Measurements from ENCODE around the gene ABLIM3.
"Not testable (repeated sequence)": the region's sequence is repeated elsewhere in the genome, so short reads cannot be mapped to it uniquely, and the experiment has no call there.

ABLIM3 gene

DNA sequence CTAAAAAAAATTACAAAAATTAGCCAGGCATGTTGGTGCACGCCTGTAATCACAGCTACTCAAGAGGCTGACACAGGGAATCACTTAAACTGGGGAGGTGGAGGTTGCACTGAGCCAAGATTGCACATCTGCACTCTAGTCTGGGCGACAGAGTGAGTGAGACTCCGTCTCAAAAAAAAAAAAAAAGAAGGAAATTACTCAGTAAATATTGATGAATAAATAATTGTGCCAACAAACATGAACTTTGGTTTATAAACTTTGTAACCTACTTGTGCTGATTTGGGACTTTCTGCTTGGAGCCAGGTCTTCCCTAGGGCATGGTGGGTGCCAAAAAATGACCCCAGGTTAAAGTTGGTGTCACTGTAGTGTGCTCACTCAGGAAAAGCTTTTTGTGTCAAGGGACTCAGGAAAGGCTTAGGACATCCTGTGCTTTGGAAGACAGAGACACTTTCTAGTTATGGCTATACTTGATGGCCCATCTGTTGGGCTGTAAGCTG is 19.0 kb downstream of the ABLIM3 start:
- no peak for DNase-seq

DNA sequence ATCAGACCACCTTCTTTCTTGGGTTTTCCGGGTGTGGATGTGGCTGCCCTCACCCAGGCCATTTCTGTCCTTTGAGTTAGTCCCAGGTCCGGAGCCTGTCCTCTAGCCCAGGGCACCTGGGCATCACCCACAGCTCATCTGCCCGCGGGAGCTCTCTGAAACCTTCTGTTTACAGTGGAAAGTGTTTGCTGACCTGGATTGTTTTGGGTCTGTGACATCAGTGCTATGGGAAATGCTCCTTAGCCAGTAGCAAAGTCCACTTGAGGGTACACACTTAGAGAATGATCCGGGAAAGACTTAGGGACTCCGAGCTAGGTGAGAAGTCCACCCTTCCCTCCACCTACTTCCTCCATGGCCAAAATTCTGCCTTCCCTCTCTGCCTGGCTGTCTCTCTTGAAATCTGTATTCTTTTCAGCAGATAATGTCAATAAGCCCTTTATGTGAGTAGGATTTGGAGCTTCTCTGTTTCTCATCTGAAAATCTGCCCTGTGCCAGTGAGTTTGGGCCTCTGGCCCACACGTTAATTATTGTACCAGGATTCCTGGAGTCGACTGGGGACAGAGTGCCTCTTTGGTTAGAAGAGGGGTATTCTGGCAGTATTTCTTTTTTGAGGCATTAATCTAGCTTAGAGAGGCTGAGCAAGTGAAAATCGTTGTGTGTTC is 19.9 kb downstream of the ABLIM3 start:
- no peak for DNase-seq

GRCh38 chr5:149161850-149162249 is 20.6 kb downstream of the ABLIM3 start:
- no peak for DNase-seq

- no peak for DNase-seq
Observed at GRCh38 chr5:149162401-149163084, 21.2 kb downstream of the ABLIM3 start.

GRCh38 chr5:149164731-149165130 is 23.4 kb downstream of the ABLIM3 start:
- no peak for DNase-seq

GRCh38 chr5:149166128-149166527 is 24.8 kb downstream of the ABLIM3 start:
- no peak for DNase-seq

DNA sequence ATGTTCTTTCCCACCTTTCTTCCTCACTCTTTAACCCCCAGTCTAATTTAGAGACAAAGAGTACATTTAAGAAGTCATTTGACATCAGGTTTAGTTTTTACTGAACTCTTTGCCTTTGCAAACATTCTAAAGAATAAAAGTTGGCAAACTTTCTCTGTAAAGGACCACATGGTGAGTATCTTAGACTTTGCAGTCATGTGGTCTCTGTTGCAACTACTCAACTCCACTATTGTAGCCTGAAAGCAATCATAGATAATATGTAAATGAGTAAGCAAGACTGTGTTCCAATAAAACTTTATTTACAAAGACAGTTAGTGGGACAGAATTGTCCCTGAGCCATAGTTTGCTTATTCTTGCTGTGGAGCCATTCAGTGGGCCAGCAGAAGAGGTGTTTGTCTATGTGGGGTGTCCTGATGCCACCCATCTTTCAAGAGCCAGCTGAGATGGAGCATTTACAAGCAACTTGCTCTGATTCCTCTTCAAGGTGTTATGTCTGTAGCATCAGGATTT is 25.4 kb downstream of the ABLIM3 start:
- DNase-seq: no peak

DNA sequence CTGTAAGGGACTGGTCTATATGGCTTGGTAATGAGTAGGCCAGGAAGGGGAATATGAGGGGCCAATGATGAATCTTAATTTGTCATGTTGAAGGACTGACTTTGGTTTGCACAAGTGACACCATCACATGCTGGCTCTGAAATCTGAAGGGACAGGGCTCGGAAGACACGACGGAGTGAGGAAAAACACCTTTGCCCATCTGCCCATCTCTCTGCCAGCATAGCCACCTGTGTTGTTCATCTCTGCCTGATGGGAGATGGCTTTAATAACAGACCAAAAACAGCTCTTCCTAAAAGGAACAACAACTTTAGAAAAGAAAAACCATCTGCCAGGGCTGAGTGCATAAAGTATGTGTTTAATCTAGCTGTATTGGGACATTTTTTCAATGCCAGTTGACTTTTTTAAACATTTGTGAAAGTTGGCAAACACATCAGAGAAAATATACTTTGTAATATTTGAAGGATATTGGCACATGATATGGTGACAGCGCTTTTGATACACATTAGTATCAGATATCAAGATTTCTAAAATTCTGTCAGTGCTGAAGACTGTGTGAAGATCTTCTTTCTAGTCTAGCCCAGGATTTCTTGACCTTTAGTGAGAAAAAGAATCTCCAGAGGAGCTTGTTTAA is 27.1 kb downstream of the ABLIM3 start:
- DNase-seq: no peak

DNA sequence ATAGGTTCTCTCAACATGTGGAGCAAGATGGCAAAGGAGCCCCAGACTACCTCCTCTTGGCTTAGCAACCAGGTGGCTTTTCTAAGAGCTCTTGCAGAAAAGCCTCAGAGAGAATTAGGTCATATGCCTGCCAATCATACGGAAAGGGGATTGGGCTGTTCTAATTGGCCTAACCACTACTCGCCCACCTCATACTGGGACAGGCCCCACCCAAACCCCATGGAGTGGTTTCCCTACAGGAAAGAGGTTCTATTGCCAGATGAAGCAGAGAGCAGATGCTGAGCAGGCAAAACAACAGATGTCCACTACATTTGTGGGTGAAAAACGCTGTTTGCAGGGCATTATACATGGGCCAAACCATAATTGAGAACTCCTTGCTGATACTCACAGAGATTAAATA is 29.0 kb downstream of the ABLIM3 start:
- peak; percentile 99 for DNase-seq

GRCh38 chr5:149172261-149172660 is 31.0 kb downstream of the ABLIM3 start:
- no peak for DNase-seq

DNA sequence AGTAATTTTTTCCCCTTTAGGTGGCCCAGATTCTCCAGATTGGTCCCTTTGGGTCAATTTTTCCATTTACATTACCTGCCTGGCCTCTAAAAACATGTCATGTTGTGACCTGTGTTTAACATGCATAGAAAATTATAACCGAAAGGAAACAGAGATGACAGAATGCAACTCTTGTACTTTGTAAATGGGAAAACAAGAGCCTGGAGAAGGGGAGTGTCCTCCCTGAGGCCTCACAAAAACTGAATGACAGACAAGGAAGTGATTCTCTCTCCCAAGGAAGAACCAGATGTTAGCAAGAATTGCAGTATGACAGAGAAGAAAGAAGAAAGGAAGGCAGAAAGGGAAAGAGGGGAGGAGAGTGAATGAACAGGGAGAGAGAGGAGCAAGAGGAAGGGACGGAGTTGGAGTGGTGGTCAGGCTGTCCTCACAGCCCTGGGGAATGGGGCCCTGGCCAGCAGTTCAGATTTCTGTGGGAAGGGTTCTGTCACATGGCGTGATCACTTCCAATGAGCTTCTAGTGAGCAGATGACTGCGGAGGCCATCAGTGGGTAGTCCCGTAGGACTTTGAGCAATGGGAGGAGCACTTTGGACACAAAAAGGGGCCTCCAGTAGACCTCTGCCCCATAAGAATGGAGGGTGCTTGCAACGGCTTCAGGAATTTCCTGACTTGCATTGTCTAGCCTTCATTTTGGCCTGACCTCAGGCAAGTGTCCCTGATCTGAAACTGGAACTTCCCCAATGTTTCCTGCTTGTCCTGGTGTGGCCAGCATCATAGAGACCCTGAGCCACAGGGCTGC is 31.6 kb downstream of the ABLIM3 start:
- no peak for DNase-seq

DNA sequence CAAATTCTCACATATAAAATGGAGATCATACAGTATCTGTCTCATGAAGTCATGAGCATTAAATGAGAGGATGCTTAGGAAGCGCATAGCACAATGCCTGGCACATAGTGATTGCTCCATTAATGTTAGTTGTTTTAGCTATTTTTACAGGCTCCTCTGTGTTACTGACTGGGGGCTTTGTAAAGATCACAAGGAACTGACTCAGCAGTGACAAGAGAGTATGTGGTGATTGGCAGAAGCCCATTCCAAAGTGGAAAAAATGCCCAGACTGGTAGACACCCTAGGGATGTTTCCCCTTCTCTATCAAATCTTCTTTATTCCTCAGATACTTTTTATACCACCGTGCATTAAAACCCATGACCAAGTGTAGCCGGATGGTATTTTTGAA is 33.5 kb downstream of the ABLIM3 start:
- DNase-seq: no peak

DNA sequence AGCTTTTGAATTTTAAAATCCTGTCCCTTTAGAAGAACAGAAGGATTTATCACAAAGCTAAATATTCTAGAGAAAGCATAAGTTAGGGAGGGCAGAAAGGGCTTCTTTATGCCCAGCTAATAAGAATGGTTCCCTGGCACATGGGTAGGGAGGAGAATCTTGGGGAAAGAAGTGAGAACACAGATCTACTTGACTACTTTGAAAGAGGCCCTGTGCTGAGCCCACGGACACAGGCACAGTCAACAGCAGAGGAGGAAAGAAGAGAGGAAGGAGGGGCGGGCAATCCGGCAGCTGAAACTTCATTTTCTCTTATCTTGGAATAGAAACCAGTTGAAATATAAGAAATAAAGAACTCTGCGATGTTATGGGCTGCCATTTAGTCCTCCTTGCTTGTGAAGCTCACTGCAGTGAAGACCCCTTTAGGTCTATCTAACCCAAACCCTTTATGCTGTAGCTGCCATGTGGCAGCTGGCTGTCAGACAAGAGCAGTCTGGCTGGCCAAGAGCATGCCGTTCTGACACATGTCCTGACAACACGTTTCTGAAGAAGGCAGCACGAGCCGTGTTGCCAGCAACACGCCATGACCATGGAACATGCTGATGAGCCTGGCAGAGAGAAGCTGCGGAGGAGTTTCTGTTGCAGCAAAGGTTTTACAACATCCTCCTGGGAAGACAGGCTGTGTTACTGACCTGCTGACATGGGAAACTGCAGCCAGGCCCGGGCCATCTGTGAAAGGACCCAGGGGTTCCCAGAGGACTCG is 34.2 kb downstream of the ABLIM3 start:
- DNase-seq: no peak

- DNase-seq: no peak
Observed at GRCh38 chr5:149177339-149177843, 36.1 kb downstream of the ABLIM3 start.

DNA sequence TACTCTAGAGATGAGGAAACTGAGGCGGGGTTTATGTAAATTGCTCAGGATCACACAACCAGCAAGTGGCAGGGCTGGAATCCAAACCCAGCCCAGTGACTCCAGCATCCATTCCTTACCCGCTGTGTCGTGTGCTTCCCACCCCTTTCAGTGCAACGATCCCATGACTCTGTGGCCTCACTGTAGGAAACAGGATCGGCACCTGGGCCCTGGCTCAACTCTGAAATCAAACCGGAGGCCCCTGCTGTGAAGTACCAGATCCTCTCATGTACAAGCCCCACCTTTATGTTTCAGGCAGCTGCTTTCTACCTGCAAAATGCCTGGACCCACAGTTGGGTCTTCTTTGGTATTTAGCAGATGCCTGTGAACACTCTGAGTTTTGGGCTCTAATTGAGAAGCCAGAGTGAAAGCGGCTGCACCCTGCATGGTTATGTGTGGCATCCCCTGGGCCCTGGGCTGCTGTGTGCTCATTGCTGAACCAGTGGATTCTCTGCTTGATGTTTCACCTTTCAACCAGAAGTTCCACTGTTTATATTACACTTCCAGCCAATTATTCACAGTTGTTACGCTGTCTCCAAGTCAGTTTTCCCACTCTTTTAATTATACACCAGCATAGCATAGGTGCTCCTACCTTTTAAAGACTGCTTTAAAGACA is 36.7 kb downstream of the ABLIM3 start:
- no peak for DNase-seq

DNA sequence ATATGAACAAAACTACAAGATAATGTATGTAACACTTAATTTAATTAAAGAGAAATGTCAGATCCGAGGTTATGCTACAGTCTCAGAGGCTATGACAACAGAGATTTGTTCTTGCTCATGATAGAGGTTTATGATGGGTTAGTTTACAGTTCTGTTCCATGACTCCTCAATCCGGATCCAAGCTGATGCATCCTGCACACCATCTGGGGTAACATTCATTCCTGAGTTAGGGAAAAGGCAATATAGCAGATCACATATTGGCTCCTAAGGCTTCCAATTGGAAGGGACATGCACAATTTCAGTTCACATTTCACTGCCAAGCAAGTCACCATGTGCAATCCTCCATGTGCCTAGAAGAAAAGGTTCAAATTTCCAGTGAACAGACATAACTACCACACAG is 40.4 kb downstream of the ABLIM3 start:
- no peak for DNase-seq

GRCh38 chr5:149182241-149182640 is 40.9 kb downstream of the ABLIM3 start:
- no peak for DNase-seq

GRCh38 chr5:149185067-149185466 is 43.8 kb downstream of the ABLIM3 start:
- no peak for DNase-seq

GRCh38 chr5:149186506-149186905 is 45.2 kb downstream of the ABLIM3 start:
- no peak for DNase-seq

DNA sequence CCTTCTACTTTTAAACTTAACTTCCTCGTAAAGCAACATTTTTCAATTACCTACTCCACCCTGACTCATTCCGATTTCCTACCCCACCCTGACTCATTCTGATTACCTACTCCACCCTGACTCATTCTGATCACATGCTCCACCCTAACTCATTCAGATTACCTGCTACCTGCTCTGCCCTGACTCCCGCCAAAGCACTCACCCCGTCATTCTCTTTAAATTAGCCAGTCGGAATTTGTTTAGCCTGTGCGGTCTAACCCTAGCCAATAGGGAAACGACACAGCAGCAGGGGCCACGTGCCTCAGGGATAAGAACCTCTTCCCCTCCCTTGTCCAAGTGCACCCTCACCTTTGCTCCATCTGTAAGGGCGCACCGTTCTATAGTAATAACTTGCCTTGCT is 46.3 kb downstream of the ABLIM3 start:
- DNase-seq: not testable (repeated sequence)

DNA sequence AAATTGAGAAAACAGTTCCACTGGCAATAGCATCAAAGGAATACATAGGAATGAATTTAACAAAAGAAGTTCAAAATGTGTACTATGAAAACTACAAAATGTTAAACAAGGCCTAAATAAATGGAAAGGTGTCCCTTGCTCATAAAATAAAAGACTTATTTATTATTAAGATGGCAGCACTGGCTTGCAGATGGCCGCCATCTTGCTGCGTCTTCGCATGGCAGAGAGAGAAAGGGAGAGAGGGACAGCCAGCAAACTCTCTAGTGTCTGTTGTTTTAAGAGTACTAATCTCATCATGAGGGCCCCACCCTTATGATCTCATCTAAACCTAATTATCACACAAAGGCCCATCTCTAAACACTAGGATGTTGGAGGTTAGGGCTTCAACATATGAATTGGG is 47.1 kb downstream of the ABLIM3 start:
- DNase-seq: no peak
